NCI-H524 treated with DMSO at 0.1 percent for 48 hours (cell line): ENCODE results near the gene C3orf20.

Source experiments
- DNase-seq: peaks from one replicate; lab custom pipeline; 2025; lab: John Stamatoyannopoulos, UW

Gene C3orf20

GRCh38 chr3:14775011-14775410, 100.1 kb downstream of the C3orf20 start:
- DNase-seq = no peak

GRCh38 chr3:14775563-14775962, 100.6 kb downstream of the C3orf20 start:
- no peak for DNase-seq

- no peak for DNase-seq
These were observed 104.2 kb downstream of the C3orf20 start for GRCh38 chr3:14779069-14779685.

- DNase-seq = no peak
These were observed 106.1 kb downstream of the C3orf20 start for GRCh38 chr3:14780927-14781507.

GRCh38 chr3:14783480-14784086, 108.6 kb downstream of the C3orf20 start:
- DNase-seq = no peak

GRCh38 chr3:14784087-14784681, 109.2 kb downstream of the C3orf20 start:
- DNase-seq = no peak

- DNase-seq = no peak
These were observed 110.5 kb downstream of the C3orf20 start for GRCh38 chr3:14785207-14786155.

- no peak for DNase-seq
These were observed 111.4 kb downstream of the C3orf20 start for GRCh38 chr3:14786369-14786768.

- DNase-seq = no peak
These were observed 112.7 kb downstream of the C3orf20 start for GRCh38 chr3:14787630-14788029.

- DNase-seq = no peak
These were observed 113.7 kb downstream of the C3orf20 start for GRCh38 chr3:14788644-14789043.

GRCh38 chr3:14789221-14789620, 114.3 kb downstream of the C3orf20 start:
- no peak for DNase-seq

GRCh38 chr3:14789640-14790285, 114.8 kb downstream of the C3orf20 start:
- no peak for DNase-seq

- DNase-seq = no peak
These were observed 116.5 kb downstream of the C3orf20 start for GRCh38 chr3:14791343-14791945.

- DNase-seq = no peak
These were observed 117.8 kb downstream of the C3orf20 start for GRCh38 chr3:14792691-14793121.

- no peak for DNase-seq
These were observed 118.4 kb downstream of the C3orf20 start for GRCh38 chr3:14793126-14793857.

- no peak for DNase-seq
These were observed 118.9 kb downstream of the C3orf20 start for GRCh38 chr3:14793858-14794234.

GRCh38 chr3:14794435-14794834, 119.5 kb downstream of the C3orf20 start:
- no peak for DNase-seq

GRCh38 chr3:14795996-14796395, 121.1 kb downstream of the C3orf20 start:
- no peak for DNase-seq

GRCh38 chr3:14796403-14797077, 121.6 kb downstream of the C3orf20 start:
- no peak for DNase-seq

GRCh38 chr3:14797731-14798130, 122.8 kb downstream of the C3orf20 start:
- DNase-seq = no peak
